Lung (tissue), 12 donors: ENCODE results near the gene JHY. TPM values are rescaled to one million over a fixed set of nuclear protein-coding genes. Genes with fewer than 3 reads are reported as not detected.

Experiments used
- ATAC-seq: fragments of 200-7000 bp; cut with Tn5 transposase; one replicate; pipeline ENCODE4 v1.9.1; 2020; ENCODE audit warnings: moderate number of reproducible peaks; ENCODE audit not compliant: insufficient read depth, low FRiP score
- DNase-seq, 3 donors: peaks; one replicate each; pipeline ENCODE4 v3.0.0-alpha.2; 2013 to 2017
- H3K27ac ChIP-seq, 2 donors: one replicate each; pipeline ENCODE4 v1.5.1; 2013; ENCODE audit warnings: mild to moderate bottlenecking in 2 of 2, moderate library complexity in 2 of 2, control low read depth in 1 of 2, inconsistent platforms in 1 of 2, low read depth in 1 of 2, low read length in 1 of 2
- H3K27me3 ChIP-seq, 3 donors: one replicate each; pipeline ENCODE4 v1.5.1; 2013; ENCODE audit warnings: low read length in 2 of 3; ENCODE audit not compliant: control insufficient read depth in 3 of 3, insufficient read depth in 3 of 3
- H3K36me3 ChIP-seq, 4 donors: one replicate each; pipeline ENCODE4 v1.5.1; 2013; ENCODE audit warnings: low read length in 4 of 4, mild to moderate bottlenecking in 1 of 4, moderate library complexity in 1 of 4; ENCODE audit not compliant: control insufficient read depth in 4 of 4, insufficient read depth in 4 of 4
- H3K4me1 ChIP-seq, 5 donors: one replicate each; pipeline ENCODE4 v1.5.1; 2013; ENCODE audit warnings: low read length in 5 of 5, mild to moderate bottlenecking in 2 of 5, moderate library complexity in 1 of 5; ENCODE audit not compliant: control insufficient read depth in 5 of 5, insufficient read depth in 5 of 5
- H3K4me3 ChIP-seq: one replicate; pipeline ENCODE4 v1.5.1; 2013; ENCODE audit warnings: mild to moderate bottlenecking, control low read depth, moderate library complexity
- H3K9ac ChIP-seq, 2 donors: one replicate each; pipeline ENCODE4 v1.5.1; 2013; ENCODE audit warnings: low read length in 2 of 2, control low read depth in 1 of 2; ENCODE audit not compliant: insufficient read depth in 1 of 2
- H3K9me3 ChIP-seq, 4 donors: one replicate each; pipeline ENCODE4 v1.5.1; 2013; ENCODE audit warnings: low read length in 3 of 4, mild to moderate bottlenecking in 1 of 4, moderate library complexity in 1 of 4; ENCODE audit not compliant: control insufficient read depth in 4 of 4, insufficient read depth in 3 of 4
- CTCF ChIP-seq: IDR thresholded peaks from 2 replicates; pipeline ENCODE4 v1.5.1; 2012; ENCODE audit warnings: mild to moderate bottlenecking; ENCODE audit errors: control extremely low read depth, extremely low read depth
- WGBS, 2 donors: extraction: QIAGEN DNeasy Blood & Tissue Kit; methylation state at CpG; one replicate each; pipeline ENCODE4 v1.1.7; 2013; 5-methylcytosine and 5-hydroxymethylcytosine counted together
- polyA plus RNA-seq, 2 donors: library from polyadenylated mRNA; stranded (reverse); fragments of 200-250 nt; gene quantifications; one replicate each; pipeline ENCODE4 v1.2.1, GENCODE V29; 2013
- total RNA-seq, 2 donors: library from RNA; depleted of rRNA in 1 of 2; stranded (reverse); fragments of >200 nt in 1 of 2; gene quantifications; one replicate each; pipeline ENCODE4 v1.2.1, GENCODE V29; 2014 to 2021
- donor health status: control.
- donor health status: control.
- donor health status: Bipolar disorder and iron deficiency.
- donor health status: healthy.
- donor health status: DM: yes; HTN: yes; CAD: no.

JHY gene
- total and polyA plus RNA-seq, 4 donors, result 2.4 to 11.0 (median 7.3) TPM

DNA sequence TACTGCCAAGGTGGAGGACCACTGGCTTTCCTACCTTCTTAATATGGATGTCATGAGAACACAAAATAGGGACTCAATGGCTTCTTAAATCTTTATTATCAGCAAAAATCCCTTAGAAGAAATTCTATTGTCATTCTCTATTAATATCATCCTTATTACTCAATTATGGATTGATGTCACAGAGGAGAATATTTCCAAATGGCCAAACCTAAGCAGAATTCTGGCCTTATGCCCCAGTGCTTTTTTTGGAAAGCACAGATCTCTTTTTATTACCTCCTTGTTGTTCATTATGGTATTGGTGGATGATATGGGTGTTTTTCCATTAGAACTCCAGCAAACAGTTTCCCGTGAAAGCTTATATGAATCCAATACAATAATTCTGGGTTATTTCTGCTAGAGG is 34.4 kb upstream of the JHY start:
- H3K36me3 ChIP-seq, result no peaks in the 10 kb centered on the region
- no peak for TF ChIP-seq CTCF
- no peak for ATAC-seq

GRCh38 chr11:122850076-122850631 is 32.4 kb upstream of the JHY start:
- no peak overlapping the region for H3K27ac ChIP-seq
- no peaks in the 10 kb centered on the region for H3K36me3 ChIP-seq
- ATAC-seq (no peak), DNase-seq (peak in 1 of 3 donors; percentile 13)
- H3K4me3 ChIP-seq, result no peak overlapping the region
- H3K9ac ChIP-seq, result no peak overlapping the region
- no peaks in the 10 kb centered on the region for H3K9me3 ChIP-seq
- 60 to 66% methylated on average over 7 of the region's 7 CpGs for WGBS, 2 donors
- H3K4me1 ChIP-seq, result peaks cover 0 to 4% (median 0%) of the 10 kb centered on the region in 5 donors
- TF ChIP-seq CTCF, result no peak
- no peaks in the 10 kb centered on the region for H3K27me3 ChIP-seq

More for the DNA sequence above, 34.4 kb upstream of the JHY start:
- Histone ChIP-seq H3K4me1 (peaks cover 0 to 4% (median 0%) of the 10 kb centered on the region in 5 donors), H3K27ac (no peak overlapping the region), H3K9me3 (no peaks in the 10 kb centered on the region), H3K27me3 (no peaks in the 10 kb centered on the region), H3K4me3 (no peak overlapping the region), H3K9ac (no peak overlapping the region)
- WGBS, 2 donors, result 94 to 98% methylated on average over 1 of the region's 1 CpG
- DNase-seq, result no peak

DNA sequence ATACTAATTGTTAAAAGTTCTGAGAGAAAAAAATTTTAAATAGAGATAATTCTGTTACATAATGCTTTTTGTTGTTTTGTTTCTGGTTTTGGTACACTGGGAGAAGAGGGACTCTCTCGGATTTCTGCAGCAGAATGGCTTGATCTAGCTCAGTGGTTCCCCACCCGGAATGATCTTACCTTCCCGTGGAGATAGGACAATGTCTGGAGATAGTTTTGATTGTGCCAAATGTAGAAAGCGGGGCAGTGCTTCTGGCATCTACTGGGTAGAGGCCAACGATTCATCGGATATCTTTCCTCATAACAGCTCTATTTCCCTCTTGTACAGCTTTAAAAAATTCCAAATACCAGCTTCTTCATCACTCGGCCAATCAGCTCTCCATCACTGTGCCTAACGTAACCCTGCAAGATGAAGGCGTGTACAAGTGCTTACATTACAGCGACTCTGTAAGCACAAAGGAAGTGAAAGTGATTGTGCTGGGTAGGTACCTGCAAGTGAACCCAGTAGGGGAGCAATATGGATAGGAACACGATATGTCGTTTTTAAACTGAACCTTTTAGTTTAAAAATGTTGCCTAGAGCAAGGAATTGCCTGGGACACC is 31.1 kb upstream of the JHY start:
- Histone ChIP-seq H3K4me1 (peaks cover 0 to 4% (median 0%) of the 10 kb centered on the region in 5 donors), H3K4me3 (no peak overlapping the region), H3K9me3 (no peaks in the 10 kb centered on the region), H3K36me3 (no peaks in the 10 kb centered on the region), H3K27ac (no peak overlapping the region), H3K27me3 (no peaks in the 10 kb centered on the region), H3K9ac (no peak overlapping the region)
- no peak for TF ChIP-seq CTCF
- 66 to 75% methylated on average over 12 of the region's 12 CpGs for WGBS, 2 donors
- ATAC-seq (no peak), DNase-seq (peak in 1 of 3 donors; percentile 12)
